H1 (cell line): ENCODE data around the gene NPFF. TPM values are rescaled to one million over a fixed set of nuclear protein-coding genes. Genes with fewer than 3 reads are reported as not detected.

Experiments
- CTCF ChIA-PET: fragments of 300-600 bp; sonication (Branson Sonifier 250); formaldehyde crosslinking; loops from one replicate; lab custom pipeline; 2021; ENCODE audit not compliant: partially characterized antibody; lab: Charles Lee
- POLR2A ChIA-PET: fragments of 300-600 bp; sonication (Branson Sonifier 250); formaldehyde crosslinking; loops from one replicate; lab custom pipeline; 2021; ENCODE audit warnings: inconsistent platforms; ENCODE audit not compliant: partially characterized antibody; lab: Charles Lee
- DNase-seq, 2 experiments: peaks; one replicate each; pipeline versions ENCODE4 v3.0.0 to v3.0.0-alpha.2; 2010 to 2022; ENCODE audit warnings: low spot score in 2 of 2, low read depth in 1 of 2, mixed read lengths in 1 of 2
- FAIRE-seq: peaks from 2 replicates; lab custom pipeline; 2011; peaks lifted over from hg19 to GRCh38; lab: Jason Lieb, UNC
- H2AFZ ChIP-seq: 2 replicates; pipeline ENCODE4 v1.8.1; 2012; ENCODE audit warnings: low read length, inconsistent platforms
- H2AK5ac ChIP-seq: 2 replicates; pipeline ENCODE4 v1.6.1; 2013; ENCODE audit warnings: low read depth, low read length
- H2BK120ac ChIP-seq: replicated peaks from 2 replicates; pipeline ENCODE3; 2013; ENCODE audit warnings: low read depth, low read length, inconsistent platforms
- H2BK12ac ChIP-seq: 2 replicates; pipeline ENCODE4 v1.6.1; 2013; ENCODE audit warnings: low read depth, low read length
- H2BK15ac ChIP-seq: 2 replicates; pipeline ENCODE4 v1.6.1; 2013; ENCODE audit warnings: low read length
- H2BK20ac ChIP-seq: 2 replicates; pipeline ENCODE4 v1.6.1; 2013; ENCODE audit warnings: low read length
- H2BK5ac ChIP-seq: 2 replicates; pipeline ENCODE4 v1.6.1; 2013; ENCODE audit warnings: low read depth, low read length
- H3K14ac ChIP-seq: 2 replicates; pipeline ENCODE4 v1.6.1; 2013; ENCODE audit warnings: inconsistent platforms; ENCODE audit not compliant: insufficient read length
- H3K18ac ChIP-seq: 2 replicates; pipeline ENCODE4 v1.6.1; 2013; ENCODE audit warnings: low read length; ENCODE audit errors: extremely low read depth
- H3K23ac ChIP-seq: 2 replicates; pipeline ENCODE4 v1.6.1; 2013; ENCODE audit warnings: inconsistent platforms; ENCODE audit not compliant: insufficient read length
- H3K23me2 ChIP-seq: 2 replicates; pipeline ENCODE4 v1.6.1; 2013; ENCODE audit warnings: low read depth, low read length
- H3K27ac ChIP-seq: 2 replicates; pipeline ENCODE4 v1.6.1; 2011; ENCODE audit warnings: low read depth, low read length, inconsistent platforms
- H3K27me3 ChIP-seq, 4 experiments: replicated peaks in 1 of 4; 1 replicate in 1 of 4; 2 replicates in 3 of 4; pipeline versions ENCODE4 v1.6.1 to v1.8.1; 2011 to 2013; ENCODE audit warnings: low read length in 3 of 4, mild to moderate bottlenecking in 3 of 4, inconsistent platforms in 2 of 4, mixed read lengths in 2 of 4, moderate library complexity in 1 of 4; ENCODE audit not compliant: control insufficient read depth in 3 of 4, insufficient read depth in 3 of 4; ENCODE audit errors: extremely low read depth in 1 of 4
- H3K36me3 ChIP-seq, 4 experiments: 2 replicates each; pipeline versions ENCODE4 v1.6.1 to v1.8.1; 2011 to 2013; ENCODE audit warnings: mild to moderate bottlenecking in 4 of 4, low read length in 3 of 4, moderate library complexity in 2 of 4, control low read depth in 1 of 4, inconsistent platforms in 1 of 4; ENCODE audit not compliant: insufficient read depth in 4 of 4, control insufficient read depth in 2 of 4
- H3K4ac ChIP-seq: replicated peaks from 2 replicates; pipeline ENCODE3; 2013; ENCODE audit warnings: low read length, low read depth, mixed read lengths, inconsistent platforms; ENCODE audit not compliant: insufficient read length
- H3K4me1 ChIP-seq, 4 experiments: replicated peaks in 1 of 4; 1 replicate in 1 of 4; 2 replicates in 3 of 4; pipeline versions ENCODE4 v1.6.1 to v1.8.1; 2011 to 2013; ENCODE audit warnings: low read length in 3 of 4, inconsistent platforms in 2 of 4, mixed read lengths in 1 of 4; ENCODE audit not compliant: insufficient read depth in 4 of 4, control insufficient read depth in 3 of 4
- H3K4me2 ChIP-seq, 2 experiments: 2 replicates each; pipeline versions ENCODE4 v1.6.1 to v1.8.1; 2011 to 2013; ENCODE audit warnings: low read depth in 2 of 2, low read length in 2 of 2, control low read depth in 1 of 2, inconsistent platforms in 1 of 2, mild to moderate bottlenecking in 1 of 2; ENCODE audit not compliant: insufficient read depth in 1 of 2
- H3K4me3 ChIP-seq, 4 experiments: fragments of 200-600, 300-600 bp in 1 of 4; sonication (generic), shearing (Covaris generic), sonication (Bioruptor Twin) in 1 of 4; 2 replicates each; pipeline versions ENCODE4 v1.5.1 to v1.8.1; 2011 to 2016; ENCODE audit warnings: low read length in 4 of 4, low read depth in 3 of 4, control low read depth in 2 of 4, inconsistent platforms in 2 of 4, mild to moderate bottlenecking in 2 of 4, mixed read lengths in 1 of 4, moderate library complexity in 1 of 4; ENCODE audit not compliant: insufficient read depth in 2 of 4; ENCODE audit errors: extremely low read depth in 1 of 4
- H3K56ac ChIP-seq: replicated peaks from 2 replicates; pipeline ENCODE3; 2013; ENCODE audit warnings: low read depth, mild to moderate bottlenecking, mixed read lengths, low read length, inconsistent platforms; ENCODE audit not compliant: insufficient read length
- H3K79me1 ChIP-seq: 2 replicates; pipeline ENCODE4 v1.6.1; 2013; ENCODE audit warnings: low read depth, low read length, control low read depth
- H3K79me2 ChIP-seq, 2 experiments: 2 replicates each; pipeline versions ENCODE4 v1.6.1 to v1.8.1; 2012 to 2013; ENCODE audit warnings: low read length in 2 of 2, mild to moderate bottlenecking in 2 of 2, inconsistent platforms in 1 of 2; ENCODE audit not compliant: insufficient read depth in 2 of 2, control insufficient read depth in 1 of 2
- H3K9ac ChIP-seq, 4 experiments: replicated peaks in 1 of 4; 1 replicate in 1 of 4; 2 replicates in 3 of 4; pipeline versions ENCODE4 v1.6.1 to v1.8.1; 2011 to 2013; ENCODE audit warnings: low read depth in 3 of 4, low read length in 3 of 4, control low read depth in 2 of 4, mild to moderate bottlenecking in 2 of 4, moderate library complexity in 2 of 4, inconsistent platforms in 1 of 4; ENCODE audit errors: extremely low read depth in 1 of 4
- H3K9me3 ChIP-seq, 2 experiments: 2 replicates each; pipeline versions ENCODE4 v1.6.1 to v1.8.1; 2012 to 2013; ENCODE audit warnings: mild to moderate bottlenecking in 2 of 2, moderate library complexity in 2 of 2, control low read depth in 1 of 2, inconsistent platforms in 1 of 2, low read depth in 1 of 2, low read length in 1 of 2, mixed read lengths in 1 of 2; ENCODE audit not compliant: insufficient read depth in 2 of 2
- H4K20me1 ChIP-seq, 2 experiments: replicated peaks in 1 of 2; 2 replicates each; pipeline versions ENCODE3 to v1.8.1; 2011 to 2013; ENCODE audit warnings: inconsistent platforms in 2 of 2, low read length in 2 of 2, mild to moderate bottlenecking in 1 of 2; ENCODE audit not compliant: insufficient read depth in 2 of 2, control insufficient read depth in 1 of 2
- H4K5ac ChIP-seq: 2 replicates; pipeline ENCODE4 v1.6.1; 2013; ENCODE audit warnings: low read length, low read depth, mixed read lengths, inconsistent platforms; ENCODE audit not compliant: insufficient read length
- H4K8ac ChIP-seq: 2 replicates; pipeline ENCODE4 v1.8.0; 2013; ENCODE audit warnings: mild to moderate bottlenecking, moderate library complexity, low read length, inconsistent platforms; ENCODE audit not compliant: insufficient read depth; ENCODE audit errors: extremely low read depth
- H4K91ac ChIP-seq: replicated peaks from 2 replicates; pipeline ENCODE3; 2013; ENCODE audit warnings: low read length, mixed read lengths, inconsistent platforms; ENCODE audit not compliant: insufficient read length
- HDAC2 ChIP-seq, 2 experiments: fragments of 300-600 bp in 1 of 2; sonication (generic) in 1 of 2; IDR thresholded peaks; 2 replicates each; pipeline ENCODE4 v1.6.1; 2011 to 2012; ENCODE audit warnings: low read depth in 2 of 2, low read length in 2 of 2, mild to moderate bottlenecking in 2 of 2, moderate library complexity in 2 of 2, borderline replicate concordance in 1 of 2, inconsistent platforms in 1 of 2
- POLR2A ChIP-seq, 2 experiments: IDR thresholded peaks; 1 replicate in 1 of 2; 2 replicates in 1 of 2; pipeline ENCODE4 v1.6.1; 2011; ENCODE audit warnings: low read depth in 2 of 2, low read length in 2 of 2, mild to moderate bottlenecking in 2 of 2; ENCODE audit errors: control extremely low read depth in 1 of 2
- POU5F1 ChIP-seq: IDR thresholded peaks from 2 replicates; pipeline ENCODE4 v1.6.1; 2011; ENCODE audit warnings: low read depth, mild to moderate bottlenecking, low read length, moderate library complexity
- RBBP5 ChIP-seq: IDR thresholded peaks from 2 replicates; pipeline ENCODE4 v1.7.1; 2012; ENCODE audit warnings: low read depth, mild to moderate bottlenecking, inconsistent platforms, low read length, moderate library complexity, borderline replicate concordance
- RXRA ChIP-seq: IDR thresholded peaks from 2 replicates; pipeline ENCODE4 v1.6.1; 2011; ENCODE audit warnings: low read depth, mild to moderate bottlenecking, low read length, moderate library complexity; ENCODE audit not compliant: insufficient read depth
- SP2 ChIP-seq: IDR thresholded peaks from 2 replicates; pipeline ENCODE4 v1.6.1; 2012; ENCODE audit warnings: mild to moderate bottlenecking, low read length, inconsistent platforms
- WGBS, 2 experiments: shearing (Covaris generic) in 1 of 2; methylation state at CpG; one replicate each; pipeline versions ENCODE4 v1.1.6 to v1.1.7; 2013 to 2015; ENCODE audit warnings: low lambda C conversion rate in 2 of 2, mixed read lengths in 2 of 2, inconsistent platforms in 1 of 2, low coverage in 1 of 2, missing lambda C conversion rate in 1 of 2; ENCODE audit not compliant: insufficient replicate concordance in 2 of 2, insufficient coverage in 1 of 2, insufficient read length in 1 of 2; ENCODE audit errors: extremely low coverage in 1 of 2, missing lambda C conversion rate in 1 of 2; 5-methylcytosine and 5-hydroxymethylcytosine counted together
- polyA plus RNA-seq, 7 experiments: library from polyadenylated mRNA; depleted of rRNA in 3 of 7; stranded (reverse) in 5 of 7; unstranded in 2 of 7; fragments of >200 nt in 5 of 7; fragments of 200-250 nt in 2 of 7; gene quantifications; 1 replicate in 5 of 7; 2 replicates in 1 of 7; 4 replicates in 1 of 7; pipeline versions ENCODE4 v1.2.1 to v1.2.3, GENCODE V29; 2011 to 2013; ENCODE audit warnings: missing spikeins in 2 of 7, mixed read lengths in 2 of 7
- total RNA-seq: library from RNA; stranded (reverse); fragmentation: NEBNext Ultra II Directional; extraction: Animal tissue kit (Norgen Biotek cat#: 25700); gene quantifications from 2 replicates; pipeline ENCODE4 v1.2.1, GENCODE V29; 2021

The NPFF gene
- total and polyA plus RNA-seq, 2 of the 8 experiments (the other 6 are each of a cell fraction or from before 2014, with no cell fraction given), result not detected

- Histone ChIP-seq H2BK15ac (no peak overlapping the region), H4K8ac (no peak overlapping the region), H3K9me3 (no peaks in the 10 kb centered on the region), H3K4me1 (no peaks in the 10 kb centered on the region), H4K20me1 (no peaks in the 10 kb centered on the region), H3K14ac (no peak overlapping the region), H4K91ac (no peak overlapping the region), H3K23ac (no peak overlapping the region), H3K23me2 (no peaks in the 10 kb centered on the region), H3K4ac (no peak overlapping the region), H2BK20ac (no peak overlapping the region), H2AK5ac (no peak overlapping the region), H2BK120ac (no peak overlapping the region), H3K18ac (no peak overlapping the region), H3K79me2 (no peaks in the 10 kb centered on the region), H3K36me3 (peaks cover 2 to 19% (median 9%) of the 10 kb centered on the region in 4 experiments), H2AFZ (no peak overlapping the region), H2BK12ac (no peak overlapping the region), H2BK5ac (no peak overlapping the region), H3K9ac (no peak overlapping the region), H3K27me3 (no peaks in the 10 kb centered on the region), H3K79me1 (no peaks in the 10 kb centered on the region), H3K4me3 (no peak overlapping the region), H3K56ac (no peak overlapping the region), H4K5ac (no peak overlapping the region), H3K4me2 (no peak overlapping the region), H3K27ac (no peak overlapping the region)
- 85% methylated on average over 2 of the region's 2 CpGs; no CpG with 5 or more reads in 1 of the 2 experiments for WGBS, 2 experiments
- no peak for DNase-seq
- TF ChIP-seq POU5F1 (no peak), HDAC2 (IDR thresholded peaks at IDR 0.05; ENCODE audit: borderline replicate concordance in 1 of 2, low read depth in 2 of 2, low read length in 2 of 2) (no peak), POLR2A (IDR thresholded peaks at IDR 0.05; ENCODE audit: control extremely low read depth in 1 of 2, low read depth in 2 of 2, low read length in 2 of 2) (no peak), RBBP5 (no peak), SP2 (no peak), RXRA (no peak)
- ChIA-PET CTCF (interaction anchor here (0.6 to 2.1 kb wide), 3 partner anchors 9 to 143 kb away, joined by 3 to 7 read pairs (median 4); partner anchors contain the start of gene ATP5MC2), POLR2A (no interaction called here)
- no peak for FAIRE-seq
Measured at GRCh38 chr12:53533471-53533870, 26.2 kb upstream of the NPFF start.
